ENCODE data around the gene MBOAT1. TPM values are rescaled to one million over a fixed set of nuclear protein-coding genes. Genes with fewer than 3 reads are reported as not detected.

MBOAT1 gene
- total and polyA plus RNA-seq, 2 experiments from 2014 or later = 0.74 to 10.4 TPM

GRCh38 chr6:20191992-20192391 is 20.3 kb downstream of the MBOAT1 start:
- WGBS (ENCODE audit: low lambda C conversion rate, missing lambda C conversion rate) = 44% methylated on average over 1 of the region's 1 CpG
- Histone ChIP-seq H2AFZ (no peak overlapping the region), H3K36me3 (replicated peaks; ENCODE audit: insufficient read depth, low read depth) (no peaks in the 10 kb centered on the region), H3K79me2 (peaks cover 8% of the 10 kb centered on the region), H3K27me3 (no peaks in the 10 kb centered on the region), H4K20me1 (ENCODE audit: insufficient read depth, poor library complexity, severe bottlenecking) (no peaks in the 10 kb centered on the region), H3K9me2 (replicated peaks; ENCODE audit: insufficient read depth) (no peaks in the 10 kb centered on the region), H3K9me3 (ENCODE audit: low read depth) (no peaks in the 10 kb centered on the region), H3K4me3 (no peak overlapping the region), H3K4me2 (no peak overlapping the region), H3K4me1 (ENCODE audit: insufficient read depth) (no peaks in the 10 kb centered on the region), H3K27ac (peak overlapping the region; percentile 36)
- no peak for TF ChIP-seq CTCF (IDR thresholded peaks at IDR 0.05; ENCODE audit: poor library complexity)
- TF ChIP-seq EZH2 (IDR thresholded peaks at IDR 0.05; ENCODE audit: borderline replicate concordance) = no peak
- TF ChIP-seq EZH2phosphoT487 (IDR thresholded peaks at IDR 0.05; ENCODE audit: low read depth, severe bottlenecking, unreplicated experiment) = no peak
- no peak for DNase-seq (ENCODE audit: low spot score)

GRCh38 chr6:20188630-20189075 is 23.6 kb downstream of the MBOAT1 start:
- Histone ChIP-seq H3K27ac (no peak overlapping the region), H2AFZ (no peak overlapping the region), H3K9me3 (ENCODE audit: low read depth) (no peaks in the 10 kb centered on the region), H3K79me2 (no peaks in the 10 kb centered on the region), H3K27me3 (no peaks in the 10 kb centered on the region), H3K4me2 (no peak overlapping the region), H3K36me3 (replicated peaks; ENCODE audit: insufficient read depth, low read depth) (no peaks in the 10 kb centered on the region), H3K4me1 (ENCODE audit: insufficient read depth) (no peaks in the 10 kb centered on the region), H3K4me3 (no peak overlapping the region), H4K20me1 (ENCODE audit: insufficient read depth, poor library complexity, severe bottlenecking) (no peaks in the 10 kb centered on the region), H3K9me2 (replicated peaks; ENCODE audit: insufficient read depth) (no peaks in the 10 kb centered on the region)
- TF ChIP-seq EZH2phosphoT487 (IDR thresholded peaks at IDR 0.05; ENCODE audit: low read depth, severe bottlenecking, unreplicated experiment) = no peak
- no peak for TF ChIP-seq CTCF (IDR thresholded peaks at IDR 0.05; ENCODE audit: poor library complexity)
- no peak for TF ChIP-seq EZH2 (IDR thresholded peaks at IDR 0.05; ENCODE audit: borderline replicate concordance)
- DNase-seq (ENCODE audit: low spot score) = no peak

- Histone ChIP-seq H3K4me2 (no peak overlapping the region), H3K79me2 (no peaks in the 10 kb centered on the region), H3K4me1 (ENCODE audit: insufficient read depth) (peaks cover 5% of the 10 kb centered on the region), H3K4me3 (no peak overlapping the region), H3K36me3 (replicated peaks; ENCODE audit: insufficient read depth, low read depth) (no peaks in the 10 kb centered on the region), H3K27me3 (no peaks in the 10 kb centered on the region), H3K9me2 (replicated peaks; ENCODE audit: insufficient read depth) (no peaks in the 10 kb centered on the region), H2AFZ (no peak overlapping the region), H4K20me1 (ENCODE audit: insufficient read depth, poor library complexity, severe bottlenecking) (no peaks in the 10 kb centered on the region), H3K9me3 (ENCODE audit: low read depth) (no peaks in the 10 kb centered on the region), H3K27ac (no peak overlapping the region)
- WGBS (ENCODE audit: low lambda C conversion rate, missing lambda C conversion rate) = 67% methylated on average over 5 of the region's 5 CpGs
- TF ChIP-seq EZH2phosphoT487 (IDR thresholded peaks at IDR 0.05; ENCODE audit: low read depth, severe bottlenecking, unreplicated experiment) = no peak
- no peak for TF ChIP-seq EZH2 (IDR thresholded peaks at IDR 0.05; ENCODE audit: borderline replicate concordance)
- no peak for TF ChIP-seq CTCF (IDR thresholded peaks at IDR 0.05; ENCODE audit: poor library complexity)
- no peak for DNase-seq (ENCODE audit: low spot score)
Observed at GRCh38 chr6:20186981-20187380, 25.3 kb downstream of the MBOAT1 start.

- Histone ChIP-seq H3K36me3 (replicated peaks; ENCODE audit: insufficient read depth, low read depth) (no peaks in the 10 kb centered on the region), H3K27ac (peak overlapping the region; percentile 68), H3K79me2 (no peaks in the 10 kb centered on the region), H3K9me3 (ENCODE audit: low read depth) (no peaks in the 10 kb centered on the region), H3K9me2 (replicated peaks; ENCODE audit: insufficient read depth) (no peaks in the 10 kb centered on the region), H3K4me3 (no peak overlapping the region), H2AFZ (no peak overlapping the region), H3K4me1 (ENCODE audit: insufficient read depth) (peaks cover 5% of the 10 kb centered on the region), H4K20me1 (ENCODE audit: insufficient read depth, poor library complexity, severe bottlenecking) (no peaks in the 10 kb centered on the region), H3K27me3 (no peaks in the 10 kb centered on the region), H3K4me2 (no peak overlapping the region)
- TF ChIP-seq EZH2 (IDR thresholded peaks at IDR 0.05; ENCODE audit: borderline replicate concordance) (no peak), CTCF (IDR thresholded peaks at IDR 0.05; ENCODE audit: poor library complexity) (no peak), EZH2phosphoT487 (IDR thresholded peaks at IDR 0.05; ENCODE audit: low read depth, severe bottlenecking, unreplicated experiment) (no peak)
- no peak for DNase-seq (ENCODE audit: low spot score)
- 94% methylated on average over 3 of the region's 3 CpGs for WGBS (ENCODE audit: low lambda C conversion rate, missing lambda C conversion rate)
Observed at GRCh38 chr6:20183706-20184105, 28.6 kb downstream of the MBOAT1 start.

Data from hepatocyte (in vitro differentiated cells).